BLaER1 treated with 17β-estradiol and CSF1 and Interleukin-3, amounts not matched to agents 10 nM and 100 nM (cell line): ENCODE measurements around the gene AMOTL1.

ENCODE experiments used
- H3K27ac ChIP-seq, 11 experiments: shearing (Covaris generic); formaldehyde crosslinking; 2 replicates each; pipeline ENCODE4 v1.8.1; 2022
- H3K27me3 ChIP-seq, 11 experiments: shearing (Covaris generic); formaldehyde crosslinking; 2 replicates each; pipeline ENCODE4 v1.8.1; 2022
- H3K36me3 ChIP-seq, 11 experiments: shearing (Covaris generic); formaldehyde crosslinking; 2 replicates each; pipeline ENCODE4 v1.8.1; 2022
- H3K4me1 ChIP-seq, 10 experiments: shearing (Covaris generic); formaldehyde crosslinking; 2 replicates each; pipeline ENCODE4 v1.8.1; 2022
- H3K4me2 ChIP-seq, 11 experiments: shearing (Covaris generic); formaldehyde crosslinking; 2 replicates each; pipeline ENCODE4 v1.8.1; 2022
- H3K4me3 ChIP-seq, 10 experiments: shearing (Covaris generic); formaldehyde crosslinking; 2 replicates each; pipeline ENCODE4 v1.8.1; 2022
- H3K9ac ChIP-seq, 11 experiments: shearing (Covaris generic); formaldehyde crosslinking; 2 replicates each; pipeline ENCODE4 v1.8.1; 2022
- H3K9me3 ChIP-seq, 11 experiments: shearing (Covaris generic); formaldehyde crosslinking; replicated peaks in 1 of 11; 2 replicates each; pipeline ENCODE4 v1.8.1; 2022
- H4K20me1 ChIP-seq, 11 experiments: shearing (Covaris generic); formaldehyde crosslinking; 2 replicates each; pipeline ENCODE4 v1.8.1; 2022
- Cebpa-rat ChIP-seq, 11 experiments: shearing (Covaris generic); IDR thresholded peaks; 2 replicates each; pipeline ENCODE4 v1.8.1; 2022

AMOTL1 gene

DNA sequence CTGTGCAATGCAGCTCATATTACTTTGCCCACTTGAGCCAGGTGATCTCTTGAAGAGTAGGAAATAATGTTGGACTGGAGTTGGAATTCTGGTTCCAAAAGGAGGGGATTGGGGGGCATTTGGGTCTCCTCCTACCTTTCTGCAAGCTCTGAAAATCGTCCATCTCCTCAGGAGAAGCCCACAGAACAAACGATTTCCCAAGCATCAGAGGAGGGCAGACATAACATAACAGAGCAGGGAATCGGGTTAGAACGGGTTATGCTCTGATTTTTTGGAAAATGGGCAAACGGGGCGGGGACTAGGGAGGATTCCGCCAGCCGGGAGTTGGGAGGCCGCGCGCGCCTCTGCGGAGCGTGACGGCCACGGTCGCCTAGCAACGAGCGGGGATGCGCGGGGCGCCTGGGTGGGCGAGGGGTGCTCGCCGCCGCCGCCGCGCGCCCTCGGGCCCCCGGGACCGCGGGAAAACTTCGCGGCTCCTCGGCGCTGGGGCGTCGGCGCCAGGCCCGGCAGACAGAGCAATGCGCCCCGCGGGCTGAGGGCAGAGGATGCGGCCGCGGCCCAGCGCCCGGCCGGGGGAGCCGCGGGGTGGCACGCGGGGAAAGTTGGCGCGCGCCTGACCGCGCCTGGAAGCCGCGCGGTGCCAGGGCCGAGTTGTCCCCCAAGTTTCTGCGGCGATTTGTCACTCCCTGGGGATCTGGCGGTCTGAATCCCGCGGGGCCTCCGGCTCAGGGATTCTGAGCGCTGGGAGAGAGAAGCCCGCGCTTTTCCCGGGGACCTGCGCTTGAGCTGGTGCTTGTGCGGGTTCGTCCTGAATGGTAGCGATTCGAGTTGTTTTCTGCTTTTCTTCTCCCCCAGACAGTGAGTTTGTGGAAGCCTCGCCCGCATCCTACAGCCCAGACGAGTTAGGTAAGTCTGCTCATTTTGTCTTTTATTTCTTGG, 27.8 kb upstream of the AMOTL1 start:
- Histone ChIP-seq H3K36me3 (no peaks in the 10 kb centered on the region), H3K4me3 (peak overlapping the region; percentile 56 to 75 (median 64)), H3K27ac (no peak overlapping the region), H4K20me1 (peaks cover 0 to 4% (median 0%) of the 10 kb centered on the region in 11 experiments; a peak in 1 of 22 replicates), H3K9ac (peak overlapping the region; percentile 29 to 72 (median 57); a peak in 19 of 22 replicates), H3K4me2 (peak overlapping the region; percentile 90 to 100 (median 98)), H3K9me3 (no peaks in the 10 kb centered on the region), H3K27me3 (peaks cover 39 to 55% (median 43%) of the 10 kb centered on the region in 11 experiments), H3K4me1 (peaks cover 6 to 23% (median 17%) of the 10 kb centered on the region in 10 experiments; a peak in 17 of 20 replicates)
- TF ChIP-seq Cebpa-rat (IDR thresholded peaks at IDR 0.05), result no peak

DNA sequence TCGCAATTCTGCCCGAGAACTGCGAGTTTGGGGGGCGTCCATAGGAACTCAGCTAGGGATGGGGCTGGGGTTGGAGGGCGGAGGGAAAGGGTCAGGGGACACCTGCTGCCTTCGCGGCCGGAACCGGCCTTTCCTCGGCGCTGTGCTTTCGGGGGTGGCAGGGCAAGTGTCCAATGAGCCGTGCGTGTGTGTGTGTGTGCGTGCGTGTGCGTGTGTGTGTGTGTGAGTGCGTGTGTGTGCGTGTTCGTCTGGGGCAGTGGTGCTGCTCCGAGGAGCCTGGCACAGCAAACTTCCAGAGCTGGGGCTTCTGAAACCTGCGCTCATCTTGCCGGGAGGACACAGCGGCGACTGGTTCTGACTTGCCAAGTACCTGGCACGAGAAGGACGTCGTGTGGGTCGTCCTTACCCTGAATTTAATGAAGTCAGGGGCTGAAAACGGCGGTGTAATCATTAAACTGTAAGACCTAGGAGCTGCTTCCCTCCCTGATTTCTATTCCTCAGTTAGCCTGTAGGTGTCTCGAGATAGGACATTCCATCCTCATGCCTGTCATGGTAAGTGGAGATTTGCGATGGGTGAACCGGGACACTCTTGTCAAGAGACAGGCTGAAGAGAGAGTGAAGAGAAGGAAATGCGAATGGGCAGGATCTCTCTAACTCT, 27.0 kb upstream of the AMOTL1 start:
- peak overlapping the region; percentile 56 to 75 (median 64) for H3K4me3 ChIP-seq
- peaks cover 39 to 55% (median 43%) of the 10 kb centered on the region in 11 experiments for H3K27me3 ChIP-seq
- no peak for TF ChIP-seq Cebpa-rat (IDR thresholded peaks at IDR 0.05)
- no peaks in the 10 kb centered on the region for H3K9me3 ChIP-seq
- H3K27ac ChIP-seq, result no peak overlapping the region
- H3K36me3 ChIP-seq, result no peaks in the 10 kb centered on the region
- peaks cover 6 to 20% (median 16%) of the 10 kb centered on the region in 10 experiments; a peak in 14 of 20 replicates for H3K4me1 ChIP-seq
- H4K20me1 ChIP-seq, result peaks cover 0 to 4% (median 0%) of the 10 kb centered on the region in 11 experiments; a peak in 1 of 22 replicates
- H3K9ac ChIP-seq, result peak overlapping the region; percentile 27 to 72 (median 57); a peak in 17 of 22 replicates
- peak overlapping the region; percentile 90 to 100 (median 98) for H3K4me2 ChIP-seq

DNA sequence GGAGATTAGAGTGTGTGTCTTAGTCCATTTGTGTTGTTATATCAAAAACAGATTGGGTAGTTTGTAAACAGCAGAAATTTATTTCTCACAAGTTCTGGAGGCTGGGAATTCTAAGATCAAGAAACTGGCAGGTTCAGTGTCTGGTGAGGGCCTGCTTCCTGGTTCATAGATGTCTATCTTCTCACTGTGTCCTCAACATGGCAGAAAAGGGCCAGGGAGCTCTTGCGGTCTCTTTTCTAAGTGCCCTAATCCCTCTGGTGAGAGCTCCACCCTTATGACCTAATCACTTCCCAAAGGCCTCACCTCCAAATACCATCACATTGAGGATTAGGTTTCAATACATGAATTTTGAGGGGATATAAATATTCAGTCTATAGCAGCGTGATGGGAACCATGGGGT, 25.5 kb upstream of the AMOTL1 start:
- Histone ChIP-seq H3K9ac (no peak overlapping the region), H3K36me3 (no peaks in the 10 kb centered on the region), H3K9me3 (no peaks in the 10 kb centered on the region), H3K4me3 (no peak overlapping the region), H3K4me2 (no peak overlapping the region), H3K27me3 (peaks cover 39 to 55% (median 43%) of the 10 kb centered on the region in 11 experiments), H3K4me1 (peaks cover 6 to 20% (median 16%) of the 10 kb centered on the region in 10 experiments; a peak in 14 of 20 replicates), H3K27ac (no peak overlapping the region), H4K20me1 (peaks cover 0 to 4% (median 0%) of the 10 kb centered on the region in 11 experiments; a peak in 1 of 22 replicates)
- TF ChIP-seq Cebpa-rat (IDR thresholded peaks at IDR 0.05), result no peak

DNA sequence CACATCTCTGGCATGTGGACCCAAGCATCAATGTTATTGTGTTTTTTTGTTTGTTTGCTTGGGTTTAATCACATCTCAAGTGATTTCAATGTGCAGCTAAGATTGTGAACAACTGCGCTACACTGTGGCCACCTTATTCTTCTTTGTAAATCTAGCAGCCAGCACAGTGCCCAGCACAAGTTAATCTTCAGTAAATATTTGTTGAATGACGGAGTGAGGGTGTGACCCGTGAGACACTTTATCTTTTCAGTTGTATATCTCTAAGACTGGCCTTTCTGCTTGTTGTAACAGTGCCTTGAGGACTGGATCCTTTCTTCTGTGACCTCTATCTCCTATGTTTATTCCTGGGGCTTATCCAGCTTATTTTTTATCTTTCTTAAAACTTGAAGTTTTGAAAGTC, 21.4 kb upstream of the AMOTL1 start:
- peaks cover 6 to 15% (median 9%) of the 10 kb centered on the region in 11 experiments for H3K27me3 ChIP-seq
- TF ChIP-seq Cebpa-rat (IDR thresholded peaks at IDR 0.05), result no peak
- no peaks in the 10 kb centered on the region for H3K36me3 ChIP-seq
- H3K9ac ChIP-seq, result no peak overlapping the region
- H3K9me3 ChIP-seq, result no peaks in the 10 kb centered on the region
- no peaks in the 10 kb centered on the region for H4K20me1 ChIP-seq
- no peak overlapping the region for H3K4me2 ChIP-seq
- H3K4me1 ChIP-seq, result peaks cover 8 to 17% (median 11%) of the 10 kb centered on the region in 10 experiments
- H3K27ac ChIP-seq, result no peak overlapping the region
- H3K4me3 ChIP-seq, result no peak overlapping the region

DNA sequence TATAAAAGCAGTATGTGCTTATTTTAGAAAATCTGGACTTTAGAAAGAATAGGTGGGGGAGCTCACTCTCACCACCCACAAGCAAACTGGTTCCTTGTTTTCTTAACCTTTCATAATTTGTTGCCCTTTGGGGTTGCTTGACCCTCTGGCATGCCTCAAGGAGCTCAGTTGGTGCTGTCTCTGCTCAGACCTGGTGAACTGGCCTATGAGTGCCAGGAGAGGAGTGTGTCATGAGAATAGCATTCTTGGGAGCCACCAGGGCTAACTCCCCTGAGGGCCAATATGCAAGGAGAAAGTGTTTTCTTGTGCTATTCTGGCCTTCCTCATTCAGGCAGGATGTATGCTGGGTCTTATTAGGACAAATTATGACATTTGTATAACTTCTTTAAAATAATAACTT, 21.0 kb upstream of the AMOTL1 start:
- Histone ChIP-seq H3K27ac (no peak overlapping the region), H3K4me1 (peaks cover 8 to 16% (median 11%) of the 10 kb centered on the region in 10 experiments), H4K20me1 (no peaks in the 10 kb centered on the region), H3K4me3 (no peak overlapping the region), H3K27me3 (peaks cover 2 to 11% (median 4%) of the 10 kb centered on the region in 11 experiments; a peak in 16 of 22 replicates), H3K4me2 (no peak overlapping the region), H3K9me3 (no peaks in the 10 kb centered on the region), H3K9ac (no peak overlapping the region), H3K36me3 (no peaks in the 10 kb centered on the region)
- TF ChIP-seq Cebpa-rat (IDR thresholded peaks at IDR 0.05), result no peak

DNA sequence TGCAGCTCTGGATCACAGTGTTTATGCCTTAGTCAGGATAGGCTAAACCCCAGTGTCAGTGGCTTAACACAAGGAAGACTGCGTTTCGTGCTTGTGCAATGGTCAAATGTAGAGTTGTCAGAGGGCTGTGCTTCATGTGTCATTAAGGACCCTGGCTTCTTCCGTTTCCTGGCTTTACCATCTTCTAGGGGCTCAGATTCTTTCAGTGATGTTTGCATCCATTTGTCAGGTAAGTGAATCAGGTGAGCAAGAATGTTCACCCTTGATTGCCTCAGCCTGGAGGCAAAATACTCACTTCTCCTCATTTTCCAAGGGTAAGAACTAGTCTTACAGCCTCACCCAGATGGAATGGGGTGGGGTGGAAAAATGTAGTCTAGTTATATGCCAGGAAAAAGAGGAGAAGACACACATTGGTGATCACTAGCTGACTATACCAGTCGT, 20.5 kb upstream of the AMOTL1 start:
- no peak overlapping the region for H3K4me2 ChIP-seq
- no peak overlapping the region for H3K4me3 ChIP-seq
- H3K27me3 ChIP-seq, result peaks cover 0 to 6% (median 0%) of the 10 kb centered on the region in 11 experiments; a peak in 4 of 22 replicates
- H3K9me3 ChIP-seq, result no peaks in the 10 kb centered on the region
- peaks cover 8 to 16% (median 11%) of the 10 kb centered on the region in 10 experiments for H3K4me1 ChIP-seq
- no peaks in the 10 kb centered on the region for H3K36me3 ChIP-seq
- H4K20me1 ChIP-seq, result no peaks in the 10 kb centered on the region
- no peak for TF ChIP-seq Cebpa-rat (IDR thresholded peaks at IDR 0.05)
- H3K27ac ChIP-seq, result no peak overlapping the region
- H3K9ac ChIP-seq, result no peak overlapping the region

DNA sequence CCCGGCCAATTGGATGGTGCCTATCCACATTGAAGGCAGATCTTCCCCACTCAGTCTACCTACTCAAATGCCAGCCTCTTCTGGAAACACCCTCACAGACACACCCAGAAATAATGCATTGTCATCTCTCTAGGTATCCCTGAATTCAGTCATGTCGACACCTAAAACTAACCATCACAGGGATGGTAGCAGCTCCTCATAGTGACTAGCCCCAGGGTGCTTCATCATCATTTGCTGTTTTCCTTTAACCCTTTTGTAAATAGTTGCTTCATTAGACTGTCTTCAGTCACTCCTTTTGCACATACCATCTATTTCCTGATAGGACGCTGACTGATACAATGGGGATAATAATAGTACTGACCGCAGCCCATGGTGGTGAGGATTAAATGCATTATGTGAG, 18.8 kb upstream of the AMOTL1 start:
- TF ChIP-seq Cebpa-rat (IDR thresholded peaks at IDR 0.05), result no peak
- Histone ChIP-seq H4K20me1 (no peaks in the 10 kb centered on the region), H3K36me3 (no peaks in the 10 kb centered on the region), H3K4me1 (peaks cover 8 to 16% (median 11%) of the 10 kb centered on the region in 10 experiments), H3K4me3 (no peak overlapping the region), H3K9ac (no peak overlapping the region), H3K9me3 (no peaks in the 10 kb centered on the region), H3K4me2 (no peak overlapping the region; a peak in 1 of 22 replicates), H3K27me3 (no peaks in the 10 kb centered on the region), H3K27ac (no peak overlapping the region)

DNA sequence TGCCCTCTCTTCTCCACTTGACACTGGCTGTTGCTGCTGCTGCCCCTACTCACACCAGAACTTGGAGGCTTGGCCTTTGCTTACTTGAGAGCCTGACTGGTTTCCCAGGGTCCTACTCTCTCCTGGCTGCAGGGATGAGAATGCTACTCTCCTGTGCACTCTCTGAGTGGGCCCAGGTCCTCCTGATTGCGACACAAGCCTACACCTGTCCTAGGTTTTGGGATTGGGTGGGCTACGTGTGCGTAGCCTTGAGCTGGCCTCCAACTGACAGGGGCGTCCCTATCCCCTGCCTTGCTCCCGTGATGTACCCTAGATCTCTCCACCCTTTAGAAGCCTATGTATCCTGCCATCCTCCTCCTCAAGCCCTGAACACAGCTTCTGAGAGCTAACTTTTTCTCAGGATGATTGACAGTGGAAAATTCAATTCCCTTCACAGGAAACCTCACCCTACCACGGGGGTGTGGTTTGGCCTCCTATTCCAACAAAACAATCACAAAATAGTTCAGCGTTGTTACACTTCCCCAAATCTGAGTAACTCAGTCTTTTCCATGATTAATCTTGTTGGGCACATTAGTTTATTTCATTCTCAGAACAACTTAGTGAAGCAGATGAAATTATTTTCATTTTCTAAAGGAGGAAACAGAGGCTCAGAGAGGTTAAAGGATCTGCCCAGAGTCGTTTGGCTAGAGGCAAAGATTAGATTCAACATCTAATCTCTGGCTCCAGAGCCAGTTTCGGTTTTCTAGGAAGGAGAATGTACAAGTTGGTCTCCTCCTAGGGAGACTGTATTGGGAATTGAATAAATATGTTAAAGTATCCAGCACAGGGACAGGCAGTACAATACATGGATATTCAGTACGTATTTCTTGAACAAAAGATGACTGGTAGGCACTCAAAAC, 17.6 kb upstream of the AMOTL1 start:
- H3K4me3 ChIP-seq, result peak overlapping the region in 2 of 10 experiments; percentile 0 to 18; a peak in 1 of 20 replicates
- TF ChIP-seq Cebpa-rat (IDR thresholded peaks at IDR 0.05), result peak in 3 of 11 experiments; percentile 19 to 56 (median 27); a peak in 3 of 22 replicates
- H4K20me1 ChIP-seq, result no peaks in the 10 kb centered on the region
- H3K4me2 ChIP-seq, result peak overlapping the region; percentile 51 to 88 (median 70)
- H3K9me3 ChIP-seq, result no peaks in the 10 kb centered on the region
- no peak overlapping the region for H3K9ac ChIP-seq
- H3K4me1 ChIP-seq, result peaks cover 8 to 16% (median 11%) of the 10 kb centered on the region in 10 experiments
- peak overlapping the region in 2 of 11 experiments; percentile 11 to 34; a peak in 3 of 22 replicates for H3K27ac ChIP-seq
- no peaks in the 10 kb centered on the region for H3K27me3 ChIP-seq
- H3K36me3 ChIP-seq, result no peaks in the 10 kb centered on the region
